KMS-11 (cell line): Measurements from ENCODE around the gene RAPSN.

Experiments
- H2AFZ ChIP-seq: fragments of 200-600 bp; sonication (generic); 2 replicates; pipeline ENCODE4 v1.6.1; 2016; ENCODE audit warnings: antibody characterized with exemption, mixed run types, low read depth
- H3K27ac ChIP-seq: fragments of 200-600 bp; sonication (generic); 2 replicates; pipeline ENCODE4 v1.6.1; 2016; ENCODE audit warnings: mild to moderate bottlenecking, mixed run types
- H3K27me3 ChIP-seq: fragments of 200-600 bp; sonication (generic); 2 replicates; pipeline ENCODE4 v1.6.1; 2017; ENCODE audit warnings: mild to moderate bottlenecking, low read depth, mixed run types, moderate library complexity; ENCODE audit not compliant: insufficient read depth
- H3K36me3 ChIP-seq: fragments of 200-600 bp; sonication (generic); 2 replicates; pipeline ENCODE4 v1.6.1; 2017; ENCODE audit warnings: mild to moderate bottlenecking, mixed run types; ENCODE audit not compliant: insufficient read depth
- H3K4me1 ChIP-seq: fragments of 200-600 bp; sonication (generic); 2 replicates; pipeline ENCODE4 v1.6.1; 2016; ENCODE audit warnings: mild to moderate bottlenecking, low read depth, mixed run types; ENCODE audit not compliant: poor library complexity, severe bottlenecking
- H3K4me2 ChIP-seq: fragments of 200-600 bp; sonication (generic); 2 replicates; pipeline ENCODE4 v1.7.0; 2016; ENCODE audit warnings: mild to moderate bottlenecking, mixed run types
- H3K4me3 ChIP-seq: fragments of 200-600 bp; sonication (generic); IDR thresholded peaks from 2 replicates; pipeline ENCODE4 v1.6.1; 2017; ENCODE audit warnings: low read depth, low read length, mixed read lengths; ENCODE audit not compliant: insufficient read depth
- H3K79me2 ChIP-seq: fragments of 200-600 bp; sonication (generic); 2 replicates; pipeline ENCODE4 v1.6.1; 2016; ENCODE audit warnings: low read depth, mixed run types; ENCODE audit not compliant: insufficient read depth
- H3K9ac ChIP-seq: fragments of 200-600 bp; sonication (generic); 2 replicates; pipeline ENCODE4 v1.6.1; 2016; ENCODE audit warnings: mild to moderate bottlenecking, mixed run types
- H4K20me1 ChIP-seq: fragments of 200-600 bp; sonication (generic); 2 replicates; pipeline ENCODE4 v1.6.1; 2016; ENCODE audit warnings: mild to moderate bottlenecking, mixed run types; ENCODE audit not compliant: insufficient read depth
- TF ChIP-seq, protein P1 (sequence below): fragments of 200-600 bp; sonication (generic); conservative IDR thresholded peaks from 2 replicates; pipeline ENCODE4 v1.6.1; 2017; ENCODE audit warnings: low read depth, mild to moderate bottlenecking, antibody characterized with exemption, low read length, moderate library complexity, mixed read lengths

The RAPSN gene

GRCh38 chr11:47436726-47437125 lies 12.2 kb downstream of the RAPSN start:
- TF ChIP-seq, protein P1, sequence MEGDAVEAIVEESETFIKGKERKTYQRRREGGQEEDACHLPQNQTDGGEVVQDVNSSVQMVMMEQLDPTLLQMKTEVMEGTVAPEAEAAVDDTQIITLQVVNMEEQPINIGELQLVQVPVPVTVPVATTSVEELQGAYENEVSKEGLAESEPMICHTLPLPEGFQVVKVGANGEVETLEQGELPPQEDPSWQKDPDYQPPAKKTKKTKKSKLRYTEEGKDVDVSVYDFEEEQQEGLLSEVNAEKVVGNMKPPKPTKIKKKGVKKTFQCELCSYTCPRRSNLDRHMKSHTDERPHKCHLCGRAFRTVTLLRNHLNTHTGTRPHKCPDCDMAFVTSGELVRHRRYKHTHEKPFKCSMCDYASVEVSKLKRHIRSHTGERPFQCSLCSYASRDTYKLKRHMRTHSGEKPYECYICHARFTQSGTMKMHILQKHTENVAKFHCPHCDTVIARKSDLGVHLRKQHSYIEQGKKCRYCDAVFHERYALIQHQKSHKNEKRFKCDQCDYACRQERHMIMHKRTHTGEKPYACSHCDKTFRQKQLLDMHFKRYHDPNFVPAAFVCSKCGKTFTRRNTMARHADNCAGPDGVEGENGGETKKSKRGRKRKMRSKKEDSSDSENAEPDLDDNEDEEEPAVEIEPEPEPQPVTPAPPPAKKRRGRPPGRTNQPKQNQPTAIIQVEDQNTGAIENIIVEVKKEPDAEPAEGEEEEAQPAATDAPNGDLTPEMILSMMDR: no peak
- Histone ChIP-seq H3K27me3 (no peaks in the 10 kb centered on the region), H3K36me3 (no peaks in the 10 kb centered on the region)

GRCh38 chr11:47435687-47436086 lies 13.2 kb downstream of the RAPSN start:
- Histone ChIP-seq H4K20me1 (no peaks in the 10 kb centered on the region), H2AFZ (no peak overlapping the region), H3K4me2 (no peak overlapping the region), H3K36me3 (no peaks in the 10 kb centered on the region), H3K27ac (no peak overlapping the region), H3K27me3 (no peaks in the 10 kb centered on the region), H3K9ac (no peak overlapping the region), H3K4me1 (no peaks in the 10 kb centered on the region), H3K4me3 (no peak overlapping the region), H3K79me2 (no peaks in the 10 kb centered on the region)
- TF ChIP-seq, protein P1: no peak

More at GRCh38 chr11:47436726-47437125, 12.2 kb downstream of the RAPSN start:
- no peak overlapping the region for H3K4me2 ChIP-seq
- H3K79me2 ChIP-seq: no peaks in the 10 kb centered on the region
- no peak overlapping the region for H2AFZ ChIP-seq
- H3K9ac ChIP-seq: no peak overlapping the region
- H4K20me1 ChIP-seq: no peaks in the 10 kb centered on the region
- no peak overlapping the region for H3K27ac ChIP-seq
- H3K4me3 ChIP-seq: no peak overlapping the region
- no peaks in the 10 kb centered on the region for H3K4me1 ChIP-seq

DNA sequence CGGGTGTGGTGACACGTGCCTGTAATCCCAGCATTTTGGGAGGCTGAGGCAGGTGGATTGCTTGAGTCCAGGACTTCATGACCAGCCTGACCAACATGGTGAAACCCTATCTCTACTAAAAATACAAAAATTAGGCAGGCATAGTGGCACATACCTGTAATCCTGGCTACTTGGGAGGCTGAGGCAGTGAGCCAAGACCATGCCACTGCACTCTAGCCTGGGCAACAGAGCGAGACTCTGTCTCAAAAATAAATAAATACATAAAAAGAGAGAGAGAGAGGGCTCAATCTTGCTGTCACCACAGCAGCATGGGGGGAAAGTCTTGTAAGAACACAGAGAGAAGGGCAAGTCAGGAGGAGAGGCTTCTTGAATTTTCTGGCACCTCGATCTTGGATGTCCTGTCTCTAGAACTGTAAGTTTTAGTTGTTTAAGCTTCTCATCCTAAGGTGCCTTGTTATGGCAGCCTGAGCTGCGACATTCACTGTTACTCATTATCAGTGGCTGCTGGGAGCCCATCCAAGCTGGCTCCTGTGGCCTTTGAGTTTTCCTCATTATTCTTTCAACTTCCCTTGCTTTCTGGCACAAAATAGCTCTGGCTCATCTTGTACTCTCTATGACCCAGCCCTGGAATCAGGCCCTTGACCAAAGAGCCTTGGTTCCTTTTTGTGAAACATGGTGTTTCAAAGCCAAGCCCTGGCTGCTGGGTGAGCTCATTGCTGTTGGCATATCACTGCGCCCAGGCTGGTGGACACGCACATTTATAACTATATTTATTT lies 14.7 kb downstream of the RAPSN start:
- Histone ChIP-seq H3K27ac (no peak overlapping the region), H3K36me3 (no peaks in the 10 kb centered on the region), H3K9ac (no peak overlapping the region), H3K27me3 (no peaks in the 10 kb centered on the region), H3K79me2 (no peaks in the 10 kb centered on the region), H3K4me3 (no peak overlapping the region), H2AFZ (no peak overlapping the region), H4K20me1 (no peaks in the 10 kb centered on the region), H3K4me1 (no peaks in the 10 kb centered on the region), H3K4me2 (no peak overlapping the region)
- TF ChIP-seq, protein P1: no peak

DNA sequence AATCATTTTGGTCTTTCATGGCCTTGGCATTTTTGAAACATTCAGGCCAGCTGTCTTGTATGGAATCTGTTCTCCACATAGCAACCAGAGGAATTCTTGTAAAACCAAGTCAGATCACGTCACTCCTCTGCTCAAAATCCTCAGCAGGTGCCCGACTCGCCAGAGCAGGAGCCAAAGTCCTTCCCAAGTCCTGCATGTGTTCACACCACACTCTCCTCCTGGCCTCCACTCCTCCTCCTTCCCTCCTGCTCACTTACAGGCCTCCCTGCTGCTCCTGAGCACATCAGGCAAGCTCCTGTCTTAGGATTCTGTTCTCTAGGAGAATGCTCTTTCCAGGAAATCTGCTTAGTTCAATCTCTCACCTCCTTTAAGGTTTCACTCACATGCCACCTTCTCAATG lies 15.8 kb downstream of the RAPSN start:
- Histone ChIP-seq H3K4me2 (no peak overlapping the region), H3K36me3 (no peaks in the 10 kb centered on the region), H3K4me1 (no peaks in the 10 kb centered on the region), H3K79me2 (no peaks in the 10 kb centered on the region), H3K4me3 (no peak overlapping the region), H3K9ac (no peak overlapping the region), H3K27ac (no peak overlapping the region), H3K27me3 (no peaks in the 10 kb centered on the region), H4K20me1 (no peaks in the 10 kb centered on the region), H2AFZ (no peak overlapping the region)
- TF ChIP-seq, protein P1: no peak
